Upper lobe of right lung (tissue), 1 donor: ENCODE results near the gene SAMD4B. TPM values are rescaled to one million over a fixed set of nuclear protein-coding genes. Genes with fewer than 3 reads are reported as not detected.

Experiments
- ATAC-seq: fragments of 200-7000 bp; cut with Tn5 transposase; one replicate; pipeline ENCODE4 v1.9.1; 2020; ENCODE audit warnings: mild to moderate bottlenecking, moderate library complexity
- DNase-seq: peaks from one replicate; pipeline ENCODE4 v3.0.0-alpha.2; 2020
- H3K27ac ChIP-seq: fragments of 200-600 bp; one replicate; pipeline ENCODE4 v1.8.0; 2022
- H3K27me3 ChIP-seq: fragments of 200-600 bp; one replicate; pipeline ENCODE4 v1.8.0; 2022; ENCODE audit warnings: mild to moderate bottlenecking
- H3K36me3 ChIP-seq: fragments of 200-600 bp; one replicate; pipeline ENCODE4 v1.8.0; 2022
- H3K4me1 ChIP-seq: fragments of 200-600 bp; one replicate; pipeline ENCODE4 v1.8.0; 2022
- H3K4me3 ChIP-seq: fragments of 200-600 bp; one replicate; pipeline ENCODE4 v1.8.0; 2022; ENCODE audit warnings: mild to moderate bottlenecking
- H3K9me3 ChIP-seq: fragments of 200-600 bp; one replicate; pipeline ENCODE4 v1.8.0; 2022
- intact Hi-C: fragments of 100-400 bp; cut with DNase I; formaldehyde crosslinking; loops from one replicate; pipeline ENCODE4 v1.11.0; 2022
- total RNA-seq: library from RNA; stranded (reverse); fragmentation: NEBNext Ultra II Directional; extraction: Animal tissue kit (Norgen Biotek cat#: 25700); gene quantifications from one replicate; pipeline ENCODE4 v1.2.1, GENCODE V29; 2021
- TF ChIP-seq, protein P1 (sequence below): fragments of 200-600 bp; IDR thresholded peaks from one replicate; pipeline ENCODE4 v1.8.0; 2022; ENCODE audit warnings: antibody characterized with exemption
- donor health status: DM: no; HTN: yes; CAD: no; lungs with severe emphysema.

The SAMD4B gene
- total RNA-seq, 1 donor from 2014 or later = 81.2 TPM

GRCh38 chr19:39422020-39422419, 79.8 kb downstream of the SAMD4B start:
- peaks cover 13% of the 10 kb centered on the region for H3K36me3 ChIP-seq

GRCh38 chr19:39423258-39424086, 81.3 kb downstream of the SAMD4B start:
- H3K27me3 ChIP-seq = no peaks in the 10 kb centered on the region
- no peak overlapping the region for H3K27ac ChIP-seq
- TF ChIP-seq, protein P1, sequence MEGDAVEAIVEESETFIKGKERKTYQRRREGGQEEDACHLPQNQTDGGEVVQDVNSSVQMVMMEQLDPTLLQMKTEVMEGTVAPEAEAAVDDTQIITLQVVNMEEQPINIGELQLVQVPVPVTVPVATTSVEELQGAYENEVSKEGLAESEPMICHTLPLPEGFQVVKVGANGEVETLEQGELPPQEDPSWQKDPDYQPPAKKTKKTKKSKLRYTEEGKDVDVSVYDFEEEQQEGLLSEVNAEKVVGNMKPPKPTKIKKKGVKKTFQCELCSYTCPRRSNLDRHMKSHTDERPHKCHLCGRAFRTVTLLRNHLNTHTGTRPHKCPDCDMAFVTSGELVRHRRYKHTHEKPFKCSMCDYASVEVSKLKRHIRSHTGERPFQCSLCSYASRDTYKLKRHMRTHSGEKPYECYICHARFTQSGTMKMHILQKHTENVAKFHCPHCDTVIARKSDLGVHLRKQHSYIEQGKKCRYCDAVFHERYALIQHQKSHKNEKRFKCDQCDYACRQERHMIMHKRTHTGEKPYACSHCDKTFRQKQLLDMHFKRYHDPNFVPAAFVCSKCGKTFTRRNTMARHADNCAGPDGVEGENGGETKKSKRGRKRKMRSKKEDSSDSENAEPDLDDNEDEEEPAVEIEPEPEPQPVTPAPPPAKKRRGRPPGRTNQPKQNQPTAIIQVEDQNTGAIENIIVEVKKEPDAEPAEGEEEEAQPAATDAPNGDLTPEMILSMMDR = no peak
- no peak for ATAC-seq
- intact Hi-C loops = no loop called here
- H3K4me1 ChIP-seq = peaks cover 5% of the 10 kb centered on the region
- H3K36me3 ChIP-seq = peaks cover 12% of the 10 kb centered on the region
- H3K9me3 ChIP-seq = no peaks in the 10 kb centered on the region
- no peak for DNase-seq
- no peak overlapping the region for H3K4me3 ChIP-seq

More at GRCh38 chr19:39422020-39422419, 79.8 kb downstream of the SAMD4B start:
- Histone ChIP-seq H3K27me3 (no peaks in the 10 kb centered on the region), H3K4me3 (no peak overlapping the region), H3K27ac (no peak overlapping the region), H3K4me1 (no peaks in the 10 kb centered on the region), H3K9me3 (no peaks in the 10 kb centered on the region)
- no peak for ATAC-seq
- intact Hi-C loops = no loop called here
- no peak for DNase-seq
- TF ChIP-seq, protein P1 = no peak

DNA sequence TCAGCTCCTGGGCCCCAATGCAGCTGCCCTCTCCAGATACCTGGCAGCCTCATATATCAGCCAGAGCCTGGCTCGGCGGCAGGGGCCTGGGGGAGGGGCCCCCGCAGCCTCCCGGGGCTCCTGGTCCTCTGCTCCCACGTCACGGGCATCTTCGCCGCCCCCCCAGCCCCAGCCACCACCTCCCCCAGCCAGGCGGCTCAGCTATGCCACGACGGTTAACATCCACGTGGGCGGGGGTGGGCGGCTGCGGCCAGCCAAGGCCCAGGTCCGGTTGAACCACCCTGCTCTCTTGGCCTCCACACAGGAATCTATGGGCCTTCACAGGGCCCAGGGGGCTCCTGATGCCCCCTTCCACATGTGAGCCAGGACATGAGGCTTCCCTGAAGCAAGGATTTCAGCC, 82.7 kb downstream of the SAMD4B start:
- intact Hi-C loops = no loop called here
- TF ChIP-seq, protein P1 = no peak
- Histone ChIP-seq H3K4me1 (peaks cover 15% of the 10 kb centered on the region), H3K36me3 (peaks cover 2% of the 10 kb centered on the region), H3K9me3 (no peaks in the 10 kb centered on the region), H3K27me3 (no peaks in the 10 kb centered on the region), H3K4me3 (no peak overlapping the region), H3K27ac (no peak overlapping the region)
- DNase-seq = no peak
- no peak for ATAC-seq

- Histone ChIP-seq H3K36me3 (peaks cover 2% of the 10 kb centered on the region), H3K27ac (no peak overlapping the region), H3K4me3 (no peak overlapping the region), H3K27me3 (no peaks in the 10 kb centered on the region), H3K9me3 (no peaks in the 10 kb centered on the region), H3K4me1 (peaks cover 21% of the 10 kb centered on the region)
- TF ChIP-seq, protein P1 = no peak
- DNase-seq (no peak), ATAC-seq (no peak)
- intact Hi-C loops = no loop called here
Measured at GRCh38 chr19:39425744-39426143, 83.5 kb downstream of the SAMD4B start.

GRCh38 chr19:39426170-39426569, 83.9 kb downstream of the SAMD4B start:
- TF ChIP-seq, protein P1 = no peak
- Histone ChIP-seq H3K36me3 (peaks cover 2% of the 10 kb centered on the region), H3K4me3 (no peak overlapping the region), H3K4me1 (peaks cover 25% of the 10 kb centered on the region), H3K27ac (no peak overlapping the region), H3K9me3 (no peaks in the 10 kb centered on the region), H3K27me3 (no peaks in the 10 kb centered on the region)
- no peak for DNase-seq
- intact Hi-C loops = no loop called here
- ATAC-seq = no peak
